IMR-90 (cell line): ENCODE results near the gene FAM8A1. TPM values are rescaled to one million over a fixed set of nuclear protein-coding genes. Genes with fewer than 3 reads are reported as not detected.

Source experiments
- microRNA-seq, 2 experiments: library from miRNA; stranded (forward) in 1 of 2; unstranded in 1 of 2; fragments of 10-50 nt in 1 of 2; fragments of <30 nt in 1 of 2; gene quantifications in 1 of 2; microRNA quantifications in 1 of 2; one replicate each; pipeline versions ENCODE3 to v1.1.0; 2013 to 2020; ENCODE audit not compliant: insufficient read depth in 1 of 2, insufficient read length in 1 of 2, unreplicated experiment in 1 of 2
- polyA plus RNA-seq, 3 experiments: library from polyadenylated mRNA; depleted of rRNA; stranded (reverse); fragments of >200 nt; gene quantifications; 2 replicates each; pipeline ENCODE4 v1.2.3, GENCODE V29; 2012; ENCODE audit warnings: low replicate concordance in 1 of 3
- small RNA-seq, 5 experiments: library from RNA; depleted of rRNA; stranded (forward); fragments of <200 nt; gene quantifications; one replicate each; pipeline ENCODE3, GENCODE V24; 2012
- total RNA-seq: library from RNA; depleted of rRNA; stranded (reverse); fragments of >200 nt; gene quantifications from 2 replicates; pipeline ENCODE4 v1.2.3, GENCODE V29; 2012; rRNA removed

The FAM8A1 gene
- total and polyA plus RNA-seq, 2 of the 4 experiments (the other 2 are of a cell fraction): 8.1 to 8.2 TPM

Small RNA genes within 50 kb of the gene (microRNA-seq; reads per million reads assigned to microRNA genes)
- gene RNU6-190P (ENCODE audit: insufficient read depth, insufficient read length) (not detected), gene SUMO2P13 (ENCODE audit: insufficient read depth, insufficient read length) (not detected)

Small RNA genes within 50 kb of the gene (small RNA-seq; reads per million reads assigned to genes)
- gene RNU6-190P: 0 reads per million in 5 experiments
- 0 reads per million in 5 experiments for gene SUMO2P13

Other genes starting within 250 kb of the FAM8A1 start
- 14.5 and 16.1 TPM in 2 replicates for gene CAP2, start 206.7 kb upstream of the FAM8A1 start, total RNA-seq
- gene CAP2, start 206.7 kb upstream of the FAM8A1 start, polyA plus RNA-seq (2012; rRNA removed): 27.5 and 31.3 TPM in 2 replicates
- gene NUP153, start 106.6 kb downstream of the FAM8A1 start, total RNA-seq: 37.5 and 39.4 TPM in 2 replicates
- 17.2 and 17.5 TPM in 2 replicates for gene NUP153, start 106.6 kb downstream of the FAM8A1 start, polyA plus RNA-seq (2012; rRNA removed)